Measurements from ENCODE around the gene SKAP1. TPM values are rescaled to one million over a fixed set of nuclear protein-coding genes. Genes with fewer than 3 reads are reported as not detected.
"Not testable (repeated sequence)": the region's sequence is repeated elsewhere in the genome, so short reads cannot be mapped to it uniquely, and the experiment has no call there.

SKAP1 gene
- total RNA-seq, 1 donor from 2014 or later = 0.69 TPM

DNA sequence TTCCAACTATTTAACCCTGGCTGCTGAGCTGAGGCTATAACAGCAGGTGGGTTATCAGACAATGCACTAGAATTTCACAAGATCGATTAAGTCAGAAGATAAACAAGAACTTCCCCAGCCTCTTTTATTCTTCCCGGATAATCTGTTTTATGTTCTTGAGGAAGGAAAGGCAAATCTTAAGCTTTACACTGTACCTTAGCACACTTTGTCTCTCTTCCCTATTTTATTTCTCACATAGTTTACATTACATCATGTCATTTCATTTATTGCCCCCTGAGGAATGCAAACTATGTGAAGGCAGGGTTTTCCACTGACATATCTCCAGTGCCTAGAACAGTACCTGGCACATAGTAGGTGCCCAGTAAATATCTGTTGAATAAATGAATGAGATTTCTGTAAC is 139.6 kb downstream of the SKAP1 start:
- H3K4me3 Mint-ChIP-seq (ENCODE audit: low read depth) = no peak overlapping the region
- H3K27ac Mint-ChIP-seq = no peak overlapping the region
- H3K9me3 Mint-ChIP-seq (ENCODE audit: low read depth) = no peaks in the 10 kb centered on the region
- no peak for DNase-seq (ENCODE audit: low spot score, unreplicated experiment)
- H3K27me3 Mint-ChIP-seq = no peaks in the 10 kb centered on the region
- H3K4me1 Mint-ChIP-seq (ENCODE audit: low read depth) = peaks cover 52% of the 10 kb centered on the region
- no peaks in the 10 kb centered on the region for H3K36me3 Mint-ChIP-seq (ENCODE audit: insufficient read depth)
- TF ChIP-seq, protein P1, sequence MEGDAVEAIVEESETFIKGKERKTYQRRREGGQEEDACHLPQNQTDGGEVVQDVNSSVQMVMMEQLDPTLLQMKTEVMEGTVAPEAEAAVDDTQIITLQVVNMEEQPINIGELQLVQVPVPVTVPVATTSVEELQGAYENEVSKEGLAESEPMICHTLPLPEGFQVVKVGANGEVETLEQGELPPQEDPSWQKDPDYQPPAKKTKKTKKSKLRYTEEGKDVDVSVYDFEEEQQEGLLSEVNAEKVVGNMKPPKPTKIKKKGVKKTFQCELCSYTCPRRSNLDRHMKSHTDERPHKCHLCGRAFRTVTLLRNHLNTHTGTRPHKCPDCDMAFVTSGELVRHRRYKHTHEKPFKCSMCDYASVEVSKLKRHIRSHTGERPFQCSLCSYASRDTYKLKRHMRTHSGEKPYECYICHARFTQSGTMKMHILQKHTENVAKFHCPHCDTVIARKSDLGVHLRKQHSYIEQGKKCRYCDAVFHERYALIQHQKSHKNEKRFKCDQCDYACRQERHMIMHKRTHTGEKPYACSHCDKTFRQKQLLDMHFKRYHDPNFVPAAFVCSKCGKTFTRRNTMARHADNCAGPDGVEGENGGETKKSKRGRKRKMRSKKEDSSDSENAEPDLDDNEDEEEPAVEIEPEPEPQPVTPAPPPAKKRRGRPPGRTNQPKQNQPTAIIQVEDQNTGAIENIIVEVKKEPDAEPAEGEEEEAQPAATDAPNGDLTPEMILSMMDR (IDR thresholded peaks at IDR 0.05; ENCODE audit: unreplicated experiment) = no peak

DNA sequence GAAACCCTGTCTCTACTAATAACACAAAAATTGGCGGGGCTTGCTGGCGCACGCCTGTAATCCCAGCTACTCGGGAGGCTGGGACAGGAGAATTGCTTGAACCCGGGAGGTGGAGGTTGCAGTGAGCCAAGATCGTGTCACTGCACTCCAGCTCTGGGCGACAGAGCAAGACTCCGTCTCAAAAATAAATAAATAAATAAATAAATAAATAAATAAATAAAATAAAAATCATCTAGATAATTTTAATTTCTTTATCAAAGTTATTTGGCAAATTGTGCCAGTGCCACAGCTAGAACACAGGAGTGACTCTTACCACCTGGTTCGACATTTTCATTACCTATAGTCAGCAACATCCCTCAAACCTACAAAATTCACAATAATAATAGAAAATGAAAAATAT is 143.1 kb downstream of the SKAP1 start:
- not testable (repeated sequence) for H3K27ac Mint-ChIP-seq; H3K4me3 Mint-ChIP-seq (ENCODE audit: low read depth); H3K27me3 Mint-ChIP-seq; DNase-seq (ENCODE audit: low spot score, unreplicated experiment); H3K36me3 Mint-ChIP-seq (ENCODE audit: insufficient read depth); H3K9me3 Mint-ChIP-seq (ENCODE audit: low read depth)
- peaks cover 40% of the 10 kb centered on the region for H3K4me1 Mint-ChIP-seq (ENCODE audit: low read depth)

DNA sequence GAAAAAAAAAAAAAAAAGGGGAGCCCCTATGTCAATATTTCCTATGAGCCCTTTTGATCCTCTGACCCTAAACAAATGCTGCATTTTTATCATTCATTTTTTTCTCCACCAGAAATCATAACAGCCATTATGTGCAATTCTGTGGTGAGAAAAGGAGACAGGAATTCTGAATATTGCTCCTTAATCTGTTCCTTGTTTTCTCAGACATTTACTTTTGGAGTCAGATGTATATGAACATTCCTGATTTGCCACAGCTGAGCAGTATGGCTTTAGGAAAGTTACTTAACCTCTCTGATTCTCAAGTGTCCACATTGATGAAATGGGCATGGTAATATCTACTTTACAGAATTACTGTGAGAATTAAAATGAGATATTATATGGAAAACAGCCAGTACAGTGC is 144.4 kb downstream of the SKAP1 start:
- Mint-ChIP-seq H3K36me3 (ENCODE audit: insufficient read depth) (no peaks in the 10 kb centered on the region), H3K27ac (no peak overlapping the region), H3K27me3 (no peaks in the 10 kb centered on the region), H3K4me3 (ENCODE audit: low read depth) (no peak overlapping the region), H3K4me1 (ENCODE audit: low read depth) (peaks cover 34% of the 10 kb centered on the region), H3K9me3 (ENCODE audit: low read depth) (no peaks in the 10 kb centered on the region)
- DNase-seq (ENCODE audit: low spot score, unreplicated experiment) = no peak
- TF ChIP-seq, protein P1 (IDR thresholded peaks at IDR 0.05; ENCODE audit: unreplicated experiment) = no peak

DNA sequence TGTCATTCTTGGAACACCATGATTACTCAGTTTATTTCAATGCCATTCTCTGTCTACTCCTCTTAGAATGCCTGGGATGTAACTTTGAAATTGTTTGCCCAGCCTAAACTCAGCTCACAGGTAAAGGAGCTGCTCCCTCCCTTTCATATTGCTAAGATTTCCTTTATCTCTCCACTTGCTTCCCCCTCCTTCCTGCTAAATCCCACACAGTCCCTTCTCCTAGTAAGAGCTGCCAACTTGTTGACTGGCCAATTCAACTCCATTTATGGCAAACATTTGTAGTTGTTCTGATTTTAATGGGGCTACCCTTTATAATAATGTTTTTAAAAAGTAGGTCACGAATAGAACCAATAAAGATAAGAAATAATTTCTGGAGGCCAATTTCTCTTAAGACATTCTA is 146.1 kb downstream of the SKAP1 start:
- no peak overlapping the region for H3K4me3 Mint-ChIP-seq (ENCODE audit: low read depth)
- no peak overlapping the region for H3K27ac Mint-ChIP-seq
- H3K4me1 Mint-ChIP-seq (ENCODE audit: low read depth) = peaks cover 36% of the 10 kb centered on the region
- no peak for DNase-seq (ENCODE audit: low spot score, unreplicated experiment)
- H3K9me3 Mint-ChIP-seq (ENCODE audit: low read depth) = no peaks in the 10 kb centered on the region
- TF ChIP-seq, protein P1 (IDR thresholded peaks at IDR 0.05; ENCODE audit: unreplicated experiment) = no peak
- H3K36me3 Mint-ChIP-seq (ENCODE audit: insufficient read depth) = no peaks in the 10 kb centered on the region
- no peaks in the 10 kb centered on the region for H3K27me3 Mint-ChIP-seq

DNA sequence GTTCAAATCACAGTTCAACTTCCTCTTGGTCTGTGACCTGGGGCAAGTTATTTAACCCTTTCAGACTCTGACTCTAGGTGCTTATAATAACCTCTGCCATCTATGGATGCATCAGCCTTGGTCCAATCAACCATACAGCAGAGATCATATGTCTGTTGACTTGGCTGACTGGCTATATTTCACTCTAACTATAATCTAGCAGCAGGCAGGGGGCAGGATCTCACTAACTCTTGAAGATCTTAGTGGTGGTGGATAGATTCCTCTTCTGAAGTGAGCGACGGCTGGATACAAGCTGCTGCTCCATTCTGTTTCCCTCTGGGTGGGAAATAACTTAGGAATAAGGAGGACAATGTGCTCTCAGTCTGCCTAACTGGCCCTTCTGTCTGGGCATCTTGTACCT is 146.6 kb downstream of the SKAP1 start:
- Mint-ChIP-seq H3K27me3 (no peaks in the 10 kb centered on the region), H3K9me3 (ENCODE audit: low read depth) (no peaks in the 10 kb centered on the region), H3K27ac (peak overlapping the region; percentile 65), H3K4me3 (ENCODE audit: low read depth) (no peak overlapping the region), H3K4me1 (ENCODE audit: low read depth) (peaks cover 40% of the 10 kb centered on the region), H3K36me3 (ENCODE audit: insufficient read depth) (no peaks in the 10 kb centered on the region)
- no peak for DNase-seq (ENCODE audit: low spot score, unreplicated experiment)
- TF ChIP-seq, protein P1 (IDR thresholded peaks at IDR 0.05; ENCODE audit: unreplicated experiment) = no peak

DNA sequence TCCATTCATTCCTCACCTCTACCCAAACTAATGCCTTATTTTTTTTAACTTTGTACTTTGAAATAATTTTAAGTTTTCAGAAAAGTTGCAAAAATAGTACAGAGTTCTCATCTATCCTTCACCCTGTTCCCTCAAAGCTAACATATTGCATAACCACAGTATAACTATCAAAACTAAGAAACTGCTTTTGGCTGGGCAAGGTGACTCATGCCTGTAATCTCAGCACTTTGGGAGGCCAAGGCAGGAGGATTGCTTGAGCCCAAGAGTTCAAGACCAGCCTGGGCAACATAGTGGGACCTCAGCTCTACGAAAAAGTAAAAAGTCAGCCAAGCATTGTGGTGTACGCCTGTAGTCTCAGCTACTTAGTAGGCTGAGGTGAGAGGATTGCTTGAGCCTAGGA is 147.7 kb downstream of the SKAP1 start:
- DNase-seq (ENCODE audit: low spot score, unreplicated experiment) = no peak
- no peaks in the 10 kb centered on the region for H3K27me3 Mint-ChIP-seq
- no peak overlapping the region for H3K27ac Mint-ChIP-seq
- H3K9me3 Mint-ChIP-seq (ENCODE audit: low read depth) = no peaks in the 10 kb centered on the region
- H3K4me3 Mint-ChIP-seq (ENCODE audit: low read depth) = no peak overlapping the region
- H3K36me3 Mint-ChIP-seq (ENCODE audit: insufficient read depth) = no peaks in the 10 kb centered on the region
- TF ChIP-seq, protein P1 (IDR thresholded peaks at IDR 0.05; ENCODE audit: unreplicated experiment) = no peak
- H3K4me1 Mint-ChIP-seq (ENCODE audit: low read depth) = peaks cover 34% of the 10 kb centered on the region

Data from progenitor cell of endocrine pancreas (in vitro differentiated cells).